HEK293T (cell line): Measurements from ENCODE around the gene ERBB2.
A peak's percentile ranks its signal among the peaks of the same experiment; 100 is the strongest.

Source experiments
- CTCF ChIA-PET: fragments of 350-600 bp; formaldehyde crosslinking; extraction: SDS; loops from one replicate; lab custom pipeline; 2021; ENCODE audit warnings: antibody characterized with exemption, inconsistent platforms; lab: Yijun Ruan, JAX
- POLR2A ChIA-PET: fragments of 350-600 bp; formaldehyde crosslinking; extraction: SDS; loops from one replicate; lab custom pipeline; 2020; ENCODE audit warnings: antibody characterized with exemption, inconsistent platforms; lab: Yijun Ruan, JAX
- DNase-seq: peaks from one replicate; pipeline ENCODE4 v3.0.0; 2012; ENCODE audit warnings: mixed read lengths; ENCODE audit errors: extremely low spot score
- ARNT ChIP-seq: fragments of 450-650 bp; IDR thresholded peaks from 2 replicates; pipeline ENCODE4 v1.6.1; 2017; ENCODE audit warnings: mild to moderate bottlenecking
- BHLHE40 ChIP-seq: fragments of 450-650 bp; IDR thresholded peaks from 2 replicates; pipeline ENCODE4 v1.6.1; 2016; ENCODE audit warnings: mild to moderate bottlenecking, moderate library complexity, borderline replicate concordance
- CTBP1 ChIP-seq: fragments of 450-650 bp; IDR thresholded peaks from 2 replicates; pipeline ENCODE4 v1.6.1; 2016; ENCODE audit warnings: borderline replicate concordance
- ELF4 ChIP-seq: fragments of 450-650 bp; IDR thresholded peaks from 2 replicates; pipeline ENCODE4 v1.6.1; 2017; ENCODE audit warnings: antibody characterized with exemption
- FOXA1 ChIP-seq: fragments of 450-650 bp; IDR thresholded peaks from 2 replicates; pipeline ENCODE4 v1.6.1; 2016; ENCODE audit warnings: mild to moderate bottlenecking
- FOXK2 ChIP-seq: fragments of 450-650 bp; IDR thresholded peaks from 2 replicates; pipeline ENCODE4 v1.6.1; 2016; ENCODE audit warnings: mild to moderate bottlenecking
- FOXM1 ChIP-seq: fragments of 450-650 bp; IDR thresholded peaks from 2 replicates; pipeline ENCODE4 v1.6.1; 2017; ENCODE audit warnings: mild to moderate bottlenecking, borderline replicate concordance
- HDGF ChIP-seq: fragments of 450-650 bp; IDR thresholded peaks from 2 replicates; pipeline ENCODE4 v1.6.1; 2017; ENCODE audit warnings: antibody characterized with exemption, borderline replicate concordance
- L3MBTL2 ChIP-seq: fragments of 450-650 bp; conservative IDR thresholded peaks from 2 replicates; pipeline ENCODE4 v1.6.1; 2016; ENCODE audit warnings: mild to moderate bottlenecking
- LEF1 ChIP-seq: fragments of 450-650 bp; IDR thresholded peaks from 2 replicates; pipeline ENCODE4 v1.6.1; 2017; ENCODE audit warnings: mild to moderate bottlenecking, borderline replicate concordance
- NFRKB ChIP-seq: fragments of 450-650 bp; IDR thresholded peaks from 2 replicates; pipeline ENCODE4 v1.6.1; 2016; ENCODE audit warnings: mild to moderate bottlenecking, moderate library complexity
- PKNOX1 ChIP-seq: fragments of 450-650 bp; IDR thresholded peaks from 2 replicates; pipeline ENCODE4 v1.6.1; 2016
- SP1 ChIP-seq: fragments of 450-650 bp; IDR thresholded peaks from 2 replicates; pipeline ENCODE4 v1.6.1; 2017
- SUZ12 ChIP-seq: fragments of 450-650 bp; IDR thresholded peaks from 2 replicates; pipeline ENCODE4 v1.6.1; 2016; ENCODE audit warnings: mild to moderate bottlenecking
- TARDBP ChIP-seq: fragments of 450-650 bp; IDR thresholded peaks from 2 replicates; pipeline ENCODE4 v1.6.1; 2016
- ZNF384 ChIP-seq: fragments of 450-650 bp; IDR thresholded peaks from 2 replicates; pipeline ENCODE4 v1.6.1; 2016

The ERBB2 gene

GRCh38 chr17:39699818-39700147 lies at the start of gene ERBB2:
Gene ERBB2 (plus strand): TSS chr17:39700064. CDS start chr17:39700239, 175 bp downstream.
- peak; percentile 60 for DNase-seq
- CTCF ChIA-PET = interaction anchor here (0.6 to 2.0 kb wide), 6 partner anchors 15 to 78 kb away, joined by 3 to 8 read pairs (median 4); partner anchors contain the start of gene MIEN1
- no peak for TF ChIP-seq ARNT
- POLR2A ChIA-PET = interaction anchor here (0.7 to 4.5 kb wide), 25 partner anchors 10 to 547 kb away, joined by 3 to 84 read pairs (median 5); partner anchors contain the start of genes MIEN1, PGAP3, PNMT and RPL19

GRCh38 chr17:39650121-39650579 lies 49.7 kb upstream of the ERBB2 start:
- TF ChIP-seq FOXM1 = no peak
- no peak for TF ChIP-seq SUZ12
- no peak for TF ChIP-seq CTBP1
- TF ChIP-seq SP1 = no peak
- TF ChIP-seq FOXA1 = no peak
- TF ChIP-seq ARNT = no peak
- TF ChIP-seq LEF1 = no peak
- no peak for TF ChIP-seq ELF4
- TF ChIP-seq PKNOX1 = no peak
- TF ChIP-seq ZNF384 = no peak
- no peak for TF ChIP-seq NFRKB
- no peak for TF ChIP-seq HDGF
- no peak for TF ChIP-seq TARDBP
- TF ChIP-seq L3MBTL2 = no peak
- TF ChIP-seq FOXK2 = no peak
- TF ChIP-seq BHLHE40 = no peak
- DNase-seq = no peak
- CTCF ChIA-PET = interaction anchor here (5.3 kb wide), 1 partner anchor 27 kb away, joined by 40 read pairs; no protein-coding TSS in a partner anchor
- POLR2A ChIA-PET = no interaction called here

- no peak for DNase-seq
- ChIA-PET CTCF (interaction anchor here (2.1 to 5.3 kb wide), 5 partner anchors 8 to 29 kb away, joined by 9 to 40 read pairs (median 28); partner anchors contain the start of genes STARD3 and TCAP), POLR2A (interaction anchor here (0.6 to 2.5 kb wide), 5 partner anchors 14 to 249 kb away, joined by 3 to 11 read pairs (median 7); partner anchors contain the start of genes ERBB2, PGAP3 and STARD3)
- TF ChIP-seq CTBP1 = no peak
- TF ChIP-seq ARNT = no peak
- TF ChIP-seq FOXK2 = no peak
- no peak for TF ChIP-seq BHLHE40
Measured at GRCh38 chr17:39651923-39652586, 47.8 kb upstream of the ERBB2 start.

GRCh38 chr17:39652587-39653315 lies 47.1 kb upstream of the ERBB2 start:
- no peak for DNase-seq
- ChIA-PET POLR2A (interaction anchor here (1.8 to 2.5 kb wide), 3 partner anchors 15 to 47 kb away, joined by 7 to 11 read pairs (median 8); partner anchors contain the start of genes ERBB2, PGAP3 and STARD3), CTCF (interaction anchor here (0.7 to 5.3 kb wide), 10 partner anchors 9 to 117 kb away, joined by 3 to 40 read pairs (median 8); partner anchors contain the start of genes ERBB2, PGAP3, STARD3 and TCAP)
- TF ChIP-seq ELF4 (no peak), TARDBP (no peak), ARNT (no peak), PKNOX1 (no peak), FOXK2 (no peak), BHLHE40 (no peak), SUZ12 (no peak), CTBP1 (no peak), SP1 (no peak)

- no peak for DNase-seq
- TF ChIP-seq LEF1 (no peak), L3MBTL2 (no peak), TARDBP (no peak), ELF4 (no peak), ARNT (no peak), SP1 (no peak), CTBP1 (no peak), ZNF384 (no peak), FOXA1 (no peak), BHLHE40 (no peak), SUZ12 (no peak), NFRKB (no peak), HDGF (no peak), FOXM1 (no peak)
- POLR2A ChIA-PET = interaction anchor here (1.8 to 2.5 kb wide), 3 partner anchors 16 to 47 kb away, joined by 7 to 11 read pairs (median 8); partner anchors contain the start of genes ERBB2, PGAP3 and STARD3
- CTCF ChIA-PET = interaction anchor here (0.7 to 5.3 kb wide), 16 partner anchors 9 to 116 kb away, joined by 3 to 40 read pairs (median 7); partner anchors contain the start of genes ERBB2, PGAP3, STARD3 and TCAP
Measured at GRCh38 chr17:39653316-39653661, 46.6 kb upstream of the ERBB2 start.

- TF ChIP-seq LEF1 (no peak), HDGF (no peak), SUZ12 (no peak), PKNOX1 (no peak), CTBP1 (no peak), BHLHE40 (no peak), ARNT (no peak), L3MBTL2 (no peak), SP1 (no peak), ZNF384 (no peak), ELF4 (no peak), NFRKB (no peak), FOXA1 (no peak), FOXM1 (no peak), FOXK2 (no peak)
- ChIA-PET POLR2A (interaction anchor here (1.1 to 2.1 kb wide), 4 partner anchors 10 to 46 kb away, joined by 3 to 8 read pairs (median 6); partner anchors contain the start of genes ERBB2 and PGAP3), CTCF (interaction anchor here (0.5 to 5.3 kb wide), 17 partner anchors 10 to 447 kb away, joined by 3 to 40 read pairs (median 7); partner anchors contain the start of genes ERBB2, PGAP3, STARD3 and TCAP)
- DNase-seq = peak; percentile 76
Measured at GRCh38 chr17:39653662-39654331, 46.1 kb upstream of the ERBB2 start.
